ENCODE measurements around the gene C1QTNF9.

Gene C1QTNF9

GRCh38 chr13:24290280-24290932 lies 19.0 kb upstream of the C1QTNF9 start:
- no peak for DNase-seq (ENCODE audit: low read depth)
- H3K4me3 ChIP-seq (ENCODE audit: low read length): no peak overlapping the region
- no peak for TF ChIP-seq CTCF (conservative IDR thresholded peaks at IDR 0.05; ENCODE audit: low read length)

- no peak for DNase-seq (ENCODE audit: low read depth)
- no peak overlapping the region for H3K4me3 ChIP-seq (ENCODE audit: low read length)
- no peak for TF ChIP-seq CTCF (conservative IDR thresholded peaks at IDR 0.05; ENCODE audit: low read length)
Measured at GRCh38 chr13:24292481-24292880, 16.9 kb upstream of the C1QTNF9 start.

DNA sequence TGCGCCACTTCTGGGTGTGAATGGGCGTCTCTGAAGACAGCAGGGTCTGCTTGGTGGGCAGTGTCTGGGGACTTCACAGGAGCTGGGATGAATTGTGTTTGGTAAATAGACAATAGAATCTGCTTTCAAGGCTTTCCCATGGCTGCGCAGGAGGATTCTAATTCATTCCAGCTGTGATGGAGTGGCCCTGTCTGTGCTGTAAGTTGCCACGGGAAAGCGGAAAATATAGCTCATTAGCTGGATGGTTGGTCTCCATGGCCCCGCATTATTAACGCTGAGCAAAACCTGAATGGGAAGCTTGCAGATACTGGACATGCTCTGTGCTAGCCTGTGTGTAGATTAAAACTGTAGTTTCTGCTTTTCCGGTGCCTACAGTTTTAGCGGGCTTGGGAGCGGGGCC lies 15.6 kb upstream of the C1QTNF9 start:
- no peak overlapping the region for H3K4me3 ChIP-seq (ENCODE audit: low read length)
- no peak for TF ChIP-seq CTCF (conservative IDR thresholded peaks at IDR 0.05; ENCODE audit: low read length)
- DNase-seq (ENCODE audit: low read depth): no peak

DNA sequence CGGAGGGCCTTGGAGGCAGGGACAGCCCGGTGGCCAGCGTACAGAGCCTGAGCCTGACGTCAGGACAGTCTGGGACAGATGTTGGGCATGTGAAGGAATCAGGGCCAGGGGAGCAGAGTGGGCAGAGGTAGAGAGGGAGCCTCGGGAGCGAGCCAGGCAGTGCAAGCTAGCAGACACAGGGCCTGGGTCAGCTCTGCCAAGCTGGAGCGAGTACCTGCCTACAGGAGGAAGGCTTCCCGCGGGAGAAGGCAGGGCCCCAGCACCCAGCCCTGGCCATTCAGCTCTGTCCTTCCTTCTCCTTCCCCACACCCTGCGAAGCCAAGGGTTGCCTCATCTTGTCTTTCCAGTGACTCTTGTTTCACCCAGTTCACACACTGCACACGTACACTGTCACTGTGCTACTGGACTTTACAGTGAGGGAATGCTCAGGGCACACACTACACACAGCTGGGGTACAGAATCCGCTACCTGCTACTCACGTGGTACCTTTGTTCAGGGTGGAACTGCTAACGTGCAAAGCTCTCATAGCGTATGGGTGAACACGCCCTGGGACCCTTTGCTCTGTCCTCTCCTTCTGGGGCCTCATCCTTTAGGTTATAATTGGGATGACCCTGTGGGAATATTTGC lies 9.8 kb upstream of the C1QTNF9 start:
- no peak for TF ChIP-seq CTCF (conservative IDR thresholded peaks at IDR 0.05; ENCODE audit: low read length)
- no peak overlapping the region for H3K4me3 ChIP-seq (ENCODE audit: low read length)
- DNase-seq (ENCODE audit: low read depth): no peak

- TF ChIP-seq CTCF (conservative IDR thresholded peaks at IDR 0.05; ENCODE audit: low read length): no peak
- H3K4me3 ChIP-seq (ENCODE audit: low read length): no peak overlapping the region
- no peak for DNase-seq (ENCODE audit: low read depth)
Measured at GRCh38 chr13:24301434-24301833, 7.9 kb upstream of the C1QTNF9 start.

DNA sequence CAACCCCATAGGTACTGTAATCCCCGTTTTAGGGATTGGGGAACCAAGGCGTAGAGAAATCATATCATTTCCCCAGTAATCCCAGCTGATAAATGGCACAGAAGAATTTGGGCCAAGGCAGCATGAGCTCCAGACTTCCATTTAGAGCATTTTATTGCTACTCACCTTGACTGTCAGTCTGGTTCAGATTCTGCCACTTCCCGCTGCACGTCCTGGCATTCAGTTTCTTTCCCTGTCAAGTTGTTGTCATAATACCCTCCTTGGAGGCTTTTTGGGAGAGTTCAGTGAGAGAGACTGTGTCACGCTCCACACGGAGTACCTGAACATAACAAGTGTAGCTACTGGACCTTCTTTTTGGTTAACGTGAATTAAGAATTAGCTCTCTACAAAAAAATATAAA lies 7.5 kb upstream of the C1QTNF9 start:
- H3K4me3 ChIP-seq (ENCODE audit: low read length): no peak overlapping the region
- no peak for TF ChIP-seq CTCF (conservative IDR thresholded peaks at IDR 0.05; ENCODE audit: low read length)
- DNase-seq (ENCODE audit: low read depth): no peak

DNA sequence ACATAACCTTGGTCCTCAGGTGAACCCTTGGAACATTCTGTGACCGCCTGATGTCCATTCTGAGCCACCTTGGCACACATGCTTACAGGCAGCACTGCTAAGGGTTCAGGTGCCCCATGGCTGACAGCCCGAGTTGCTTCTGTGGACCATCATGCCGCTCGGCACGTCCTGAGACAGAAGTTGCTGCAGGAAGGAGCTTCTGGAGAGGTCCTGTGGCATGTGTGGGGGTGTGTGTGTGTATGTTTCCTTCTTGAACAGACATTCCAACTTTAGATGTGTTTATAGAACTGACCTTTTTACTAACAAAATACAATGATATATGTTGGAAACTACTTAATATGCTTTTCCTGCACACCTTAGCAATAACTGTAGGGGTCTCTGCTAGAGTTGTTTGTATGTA lies 4.8 kb upstream of the C1QTNF9 start:
- no peak for TF ChIP-seq CTCF (conservative IDR thresholded peaks at IDR 0.05; ENCODE audit: low read length)
- no peak for DNase-seq (ENCODE audit: low read depth)
- no peak overlapping the region for H3K4me3 ChIP-seq (ENCODE audit: low read length)

Data from AG10803 (cell line).